Panc1 (cell line): ENCODE data around the gene CHID1. TPM values are rescaled to one million over a fixed set of nuclear protein-coding genes. Genes with fewer than 3 reads are reported as not detected.

Experiments used
- ATAC-seq: fragments of 200-7000 bp; cut with Tn5 transposase; 2 replicates; pipeline ENCODE4 v1.9.1; 2020; ENCODE audit warnings: mild to moderate bottlenecking, moderate library complexity
- BruUV-seq: library from RNA; stranded (reverse); fragments of 400-500 nt; replicated peaks from 2 replicates; lab custom pipeline; 2021; lab: Mats Ljungman, UMichigan
- CTCF ChIA-PET: fragments of 300-600 bp; sonication (Branson Sonifier 250); formaldehyde crosslinking; loops from one replicate; lab custom pipeline; 2022; ENCODE audit warnings: antibody characterized with exemption; lab: Charles Lee
- POLR2A ChIA-PET: fragments of 300-600 bp; sonication (Branson Sonifier 250); formaldehyde crosslinking; loops from one replicate; lab custom pipeline; 2022; ENCODE audit warnings: antibody characterized with exemption; lab: Charles Lee
- DNase-seq: peaks from one replicate; pipeline ENCODE4 v3.0.0-alpha.2; 2010; ENCODE audit warnings: low read depth, low spot score
- H3K27ac ChIP-seq: 2 replicates; pipeline ENCODE4 v1.5.1; 2011; ENCODE audit warnings: mild to moderate bottlenecking, low read length, inconsistent platforms
- H3K27me3 ChIP-seq: fragments of 200-500 bp; sonication (Bioruptor generic); 2 replicates; pipeline ENCODE4 v1.6.0; 2014; ENCODE audit warnings: low read length, inconsistent platforms; ENCODE audit not compliant: control insufficient read depth, insufficient read depth
- H3K36me3 ChIP-seq: fragments of 200-500 bp; sonication (Bioruptor generic); 2 replicates; pipeline ENCODE4 v1.5.1; 2014; ENCODE audit warnings: inconsistent platforms, mild to moderate bottlenecking, low read length, moderate library complexity; ENCODE audit not compliant: control insufficient read depth, insufficient read depth
- H3K4me1 ChIP-seq: 2 replicates; pipeline ENCODE4 v1.5.1; 2011; ENCODE audit warnings: inconsistent platforms, mild to moderate bottlenecking, low read length, moderate library complexity; ENCODE audit not compliant: control insufficient read depth, insufficient read depth
- H3K4me3 ChIP-seq, 2 experiments: 2 replicates each; pipeline ENCODE4 v1.5.1; 2011 to 2012; ENCODE audit warnings: low read depth in 2 of 2, low read length in 2 of 2, mild to moderate bottlenecking in 2 of 2, inconsistent platforms in 1 of 2, moderate library complexity in 1 of 2
- H3K9me3 ChIP-seq: fragments of 200-500 bp; sonication (Bioruptor generic); 2 replicates; pipeline ENCODE4 v1.5.1; 2014; ENCODE audit warnings: low read depth, mild to moderate bottlenecking, inconsistent platforms, low read length, moderate library complexity; ENCODE audit not compliant: control insufficient read depth, insufficient read depth
- CTCF ChIP-seq: fragments of 450-650 bp; IDR thresholded peaks from 2 replicates; pipeline ENCODE4 v1.5.1; 2017; ENCODE audit warnings: mild to moderate bottlenecking
- POLR2AphosphoS5 ChIP-seq: IDR thresholded peaks from 2 replicates; pipeline ENCODE4 v1.6.1; 2012; ENCODE audit warnings: mild to moderate bottlenecking, low read depth, low read length, moderate library complexity
- SIN3A ChIP-seq: IDR thresholded peaks from 2 replicates; pipeline ENCODE4 v1.6.1; 2012; ENCODE audit warnings: low read depth, mild to moderate bottlenecking, low read length, moderate library complexity, borderline replicate concordance; ENCODE audit not compliant: insufficient read depth
- TCF7L2 ChIP-seq: IDR thresholded peaks from 2 replicates; pipeline ENCODE4 v1.6.1; 2011; ENCODE audit warnings: mild to moderate bottlenecking, low read depth, low read length, inconsistent platforms
- in situ Hi-C: cut with HindIII; loops from 2 replicates; pipeline ENCODE4 v1.10.0; 2016; ENCODE audit warnings: low sequenced_read_pairs, low pct_unique_long_range_greater_than_20kb
- intact Hi-C: fragments of 100-400 bp; cut with micrococcal nuclease; formaldehyde crosslinking; loops from one replicate; pipeline ENCODE4 v1.10.0; 2022; ENCODE audit not compliant: unreplicated experiment
- total RNA-seq: library from RNA; stranded (reverse); gene quantifications from one replicate; pipeline ENCODE4 v1.2.1, GENCODE V29; 2021; ENCODE audit not compliant: unreplicated experiment
- TF ChIP-seq, protein P1 (sequence below), 2 experiments: IDR thresholded peaks; 2 replicates each; pipeline ENCODE4 v1.6.1; 2011 to 2012; ENCODE audit warnings: low read depth in 2 of 2, control low read depth in 1 of 2, low read length in 1 of 2, mild to moderate bottlenecking in 1 of 2, moderate library complexity in 1 of 2; ENCODE audit not compliant: insufficient read depth in 1 of 2

CHID1 gene
- total RNA-seq, 1 experiment from 2014 or later: 224 TPM

DNA sequence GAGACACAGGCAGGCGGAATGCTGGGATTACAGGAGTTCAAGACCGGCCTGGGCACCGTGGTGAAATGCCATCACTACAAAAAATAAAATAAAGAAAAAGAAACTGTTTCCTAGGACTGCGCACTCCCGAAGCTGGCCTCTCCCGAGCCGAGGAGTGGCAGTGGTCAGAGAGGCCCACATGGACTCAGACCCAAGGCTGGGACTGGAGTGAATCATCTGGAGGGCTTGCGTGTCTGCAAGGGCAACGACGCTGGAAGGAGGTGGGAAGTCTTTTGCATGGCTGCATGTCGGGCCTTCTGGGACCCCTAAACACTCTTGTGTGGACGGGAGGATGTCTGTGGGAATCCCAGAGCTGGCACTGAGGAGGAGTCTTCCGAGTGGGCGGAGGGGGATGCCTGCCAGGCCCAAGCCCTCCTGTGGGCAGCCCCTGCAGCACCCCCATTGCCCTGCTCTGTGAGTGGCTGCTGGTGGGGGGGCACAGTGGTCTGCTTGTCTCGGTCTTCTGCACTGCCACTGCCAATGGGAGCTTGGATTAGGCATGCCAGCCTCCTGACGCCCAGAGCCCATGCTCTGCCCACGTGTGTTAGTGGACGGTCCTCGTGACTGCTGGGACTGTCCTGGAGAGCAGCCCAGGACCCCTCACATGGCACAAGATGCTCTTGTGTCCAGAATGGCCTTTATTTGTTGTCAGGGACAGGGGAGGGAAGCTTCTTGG is 13.2 kb upstream of the CHID1 start:
- Histone ChIP-seq H3K4me3 (no peak overlapping the region), H3K4me1 (peaks cover 21% of the 10 kb centered on the region), H3K9me3 (no peaks in the 10 kb centered on the region), H3K27me3 (no peaks in the 10 kb centered on the region), H3K36me3 (no peaks in the 10 kb centered on the region), H3K27ac (no peak overlapping the region)
- no peak for TF ChIP-seq POLR2AphosphoS5
- no peak for TF ChIP-seq TCF7L2
- no peak for TF ChIP-seq CTCF
- TF ChIP-seq, protein P1, sequence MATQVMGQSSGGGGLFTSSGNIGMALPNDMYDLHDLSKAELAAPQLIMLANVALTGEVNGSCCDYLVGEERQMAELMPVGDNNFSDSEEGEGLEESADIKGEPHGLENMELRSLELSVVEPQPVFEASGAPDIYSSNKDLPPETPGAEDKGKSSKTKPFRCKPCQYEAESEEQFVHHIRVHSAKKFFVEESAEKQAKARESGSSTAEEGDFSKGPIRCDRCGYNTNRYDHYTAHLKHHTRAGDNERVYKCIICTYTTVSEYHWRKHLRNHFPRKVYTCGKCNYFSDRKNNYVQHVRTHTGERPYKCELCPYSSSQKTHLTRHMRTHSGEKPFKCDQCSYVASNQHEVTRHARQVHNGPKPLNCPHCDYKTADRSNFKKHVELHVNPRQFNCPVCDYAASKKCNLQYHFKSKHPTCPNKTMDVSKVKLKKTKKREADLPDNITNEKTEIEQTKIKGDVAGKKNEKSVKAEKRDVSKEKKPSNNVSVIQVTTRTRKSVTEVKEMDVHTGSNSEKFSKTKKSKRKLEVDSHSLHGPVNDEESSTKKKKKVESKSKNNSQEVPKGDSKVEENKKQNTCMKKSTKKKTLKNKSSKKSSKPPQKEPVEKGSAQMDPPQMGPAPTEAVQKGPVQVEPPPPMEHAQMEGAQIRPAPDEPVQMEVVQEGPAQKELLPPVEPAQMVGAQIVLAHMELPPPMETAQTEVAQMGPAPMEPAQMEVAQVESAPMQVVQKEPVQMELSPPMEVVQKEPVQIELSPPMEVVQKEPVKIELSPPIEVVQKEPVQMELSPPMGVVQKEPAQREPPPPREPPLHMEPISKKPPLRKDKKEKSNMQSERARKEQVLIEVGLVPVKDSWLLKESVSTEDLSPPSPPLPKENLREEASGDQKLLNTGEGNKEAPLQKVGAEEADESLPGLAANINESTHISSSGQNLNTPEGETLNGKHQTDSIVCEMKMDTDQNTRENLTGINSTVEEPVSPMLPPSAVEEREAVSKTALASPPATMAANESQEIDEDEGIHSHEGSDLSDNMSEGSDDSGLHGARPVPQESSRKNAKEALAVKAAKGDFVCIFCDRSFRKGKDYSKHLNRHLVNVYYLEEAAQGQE (IDR thresholded peaks at IDR 0.05; ENCODE audit: insufficient read depth in 1 of 2, low read depth in 2 of 2, low read length in 1 of 2): no peak
- no peak for TF ChIP-seq SIN3A
- DNase-seq: no peak
- POLR2A ChIA-PET: no interaction called here
- CTCF ChIA-PET: interaction anchor here (0.6 kb wide), 1 partner anchor 27 kb away, joined by 3 read pairs; no protein-coding TSS in a partner anchor
- intact Hi-C loops (no loop called here), in situ Hi-C loops (no loop called here)
- ATAC-seq: no peak
- no TSS peak for BruUV-seq

GRCh38 chr11:921921-922678 is 11.5 kb upstream of the CHID1 start:
- no peaks in the 10 kb centered on the region for H3K27me3 ChIP-seq
- DNase-seq: no peak
- H3K9me3 ChIP-seq: no peaks in the 10 kb centered on the region
- in situ Hi-C loops (no loop called here), intact Hi-C loops (no loop called here)
- POLR2A ChIA-PET: no interaction called here
- ATAC-seq: no peak
- CTCF ChIA-PET: interaction anchor here (0.6 kb wide), 2 partner anchors 14 to 24 kb away, joined by 3 to 7 read pairs; no protein-coding TSS in a partner anchor
- H3K36me3 ChIP-seq: no peaks in the 10 kb centered on the region
- BruUV-seq: no TSS peak
- no peak overlapping the region for H3K4me3 ChIP-seq
- no peak overlapping the region for H3K27ac ChIP-seq
- TF ChIP-seq CTCF (no peak), TCF7L2 (no peak), SIN3A (no peak), POLR2AphosphoS5 (no peak)
- TF ChIP-seq, protein P1 (IDR thresholded peaks at IDR 0.05; ENCODE audit: insufficient read depth in 1 of 2, low read depth in 2 of 2, low read length in 1 of 2): no peak
- H3K4me1 ChIP-seq: peaks cover 9% of the 10 kb centered on the region
